Spleen (tissue), 7 donors: ENCODE measurements around the gene PROX1.

Experiments
- POLR2A ChIP-seq, 3 donors: fragments of 450-650 bp; IDR thresholded peaks; one replicate each; pipeline ENCODE4 v1.5.1; 2017; ENCODE audit warnings: antibody characterized with exemption in 3 of 3, mild to moderate bottlenecking in 1 of 3
- TF ChIP-seq, protein P1 (sequence below), 11 experiments: fragments of 200-600 bp in 7 of 11; fragments of 450-650 bp in 4 of 11; sonication (generic) in 4 of 11; IDR thresholded peaks in 8 of 11; conservative IDR thresholded peaks in 3 of 11; 1 replicate in 7 of 11; 2 replicates in 4 of 11; pipeline versions ENCODE4 v1.4.0 to v1.8.0; 2016 to 2021; ENCODE audit warnings: antibody characterized with exemption in 11 of 11, inconsistent platforms in 4 of 11, mild to moderate bottlenecking in 1 of 11
- donor health status: DM: no; HTN: no; CAD: no; lungs with moderate emphysema.
- donor health status: DM: no; HTN: no; CAD: no.
- donor health status: DM: no; HTN: no; CAD: no.

DNA sequence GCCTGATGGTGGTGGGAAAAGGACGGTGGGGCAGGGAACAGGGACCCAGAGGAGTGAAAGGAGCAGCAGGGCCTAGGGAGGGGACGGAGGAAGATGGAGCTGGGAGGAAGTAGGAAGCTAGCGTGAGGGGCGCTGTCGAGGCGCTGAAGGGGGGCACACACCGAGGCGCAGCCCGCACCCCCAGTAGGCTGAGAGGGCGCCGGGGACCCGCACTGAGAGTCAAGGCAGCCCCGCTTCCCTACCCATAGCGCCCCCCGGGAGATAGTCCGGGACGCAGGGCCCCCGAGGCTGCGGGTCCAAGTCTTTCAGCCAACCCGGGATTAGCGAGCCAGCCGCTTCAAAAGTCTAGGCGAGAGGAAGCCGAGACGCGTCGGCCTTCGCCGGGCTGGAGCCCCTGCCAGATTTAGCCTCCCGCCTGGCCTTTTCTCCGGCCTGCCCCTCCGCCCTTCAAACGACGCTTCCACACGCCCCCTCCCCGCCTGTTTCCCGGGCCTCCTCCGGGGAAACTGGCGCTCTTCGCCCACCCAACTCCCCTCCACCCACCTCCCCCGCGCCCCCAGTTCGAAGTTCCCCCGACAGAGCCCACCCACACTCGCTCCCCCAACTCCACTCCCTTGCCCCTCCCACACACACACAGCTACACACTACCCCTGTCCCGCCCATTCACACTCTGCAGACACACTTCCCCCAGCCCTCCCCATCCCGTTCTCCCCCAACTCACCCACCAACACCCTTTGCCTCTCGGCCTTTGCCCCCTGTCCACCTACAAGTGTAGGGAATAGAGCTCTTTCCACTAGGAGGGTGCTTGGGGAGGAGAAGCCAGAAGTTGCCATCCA, 7.8 kb upstream of the PROX1 start:
- no peak for TF ChIP-seq POLR2A (IDR thresholded peaks at IDR 0.05)
- TF ChIP-seq, protein P1, sequence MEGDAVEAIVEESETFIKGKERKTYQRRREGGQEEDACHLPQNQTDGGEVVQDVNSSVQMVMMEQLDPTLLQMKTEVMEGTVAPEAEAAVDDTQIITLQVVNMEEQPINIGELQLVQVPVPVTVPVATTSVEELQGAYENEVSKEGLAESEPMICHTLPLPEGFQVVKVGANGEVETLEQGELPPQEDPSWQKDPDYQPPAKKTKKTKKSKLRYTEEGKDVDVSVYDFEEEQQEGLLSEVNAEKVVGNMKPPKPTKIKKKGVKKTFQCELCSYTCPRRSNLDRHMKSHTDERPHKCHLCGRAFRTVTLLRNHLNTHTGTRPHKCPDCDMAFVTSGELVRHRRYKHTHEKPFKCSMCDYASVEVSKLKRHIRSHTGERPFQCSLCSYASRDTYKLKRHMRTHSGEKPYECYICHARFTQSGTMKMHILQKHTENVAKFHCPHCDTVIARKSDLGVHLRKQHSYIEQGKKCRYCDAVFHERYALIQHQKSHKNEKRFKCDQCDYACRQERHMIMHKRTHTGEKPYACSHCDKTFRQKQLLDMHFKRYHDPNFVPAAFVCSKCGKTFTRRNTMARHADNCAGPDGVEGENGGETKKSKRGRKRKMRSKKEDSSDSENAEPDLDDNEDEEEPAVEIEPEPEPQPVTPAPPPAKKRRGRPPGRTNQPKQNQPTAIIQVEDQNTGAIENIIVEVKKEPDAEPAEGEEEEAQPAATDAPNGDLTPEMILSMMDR (IDR thresholded peaks at IDR 0.05 in 8 of 11, conservative IDR thresholded peaks at IDR 0.05 in 3 of 11) = no peak
